HG03045 (cell line): Measurements from ENCODE around the gene DLG3.
"Not testable (repeated sequence)": the region's sequence is repeated elsewhere in the genome, so short reads cannot be mapped to it uniquely, and the experiment has no call there.

Source experiments
- ATAC-seq: cut with Tn5 transposase; IDR thresholded peaks from one replicate; pipeline ENCODE4 v1.9.1; 2021; ENCODE audit warnings: mild to moderate bottlenecking, moderate library complexity; ENCODE audit not compliant: unreplicated experiment

DLG3 gene

DNA sequence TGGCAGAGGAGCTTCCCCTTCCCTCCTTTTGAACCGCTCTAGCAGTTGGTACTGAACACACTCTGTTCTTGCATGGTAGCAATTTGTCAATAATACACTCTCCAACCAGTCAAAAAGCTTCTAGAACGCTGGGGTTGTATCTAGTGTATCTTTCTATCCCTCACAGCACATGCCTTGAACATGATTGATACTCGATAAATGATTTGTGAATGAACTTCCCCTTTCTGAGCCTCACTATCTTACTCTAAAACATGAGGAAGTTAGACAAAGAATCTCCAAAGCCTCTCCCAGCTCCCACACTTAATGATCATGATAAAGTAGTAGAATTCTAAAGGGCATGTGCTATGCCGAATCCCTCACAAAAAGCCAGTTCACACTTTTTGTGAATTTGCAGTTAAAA, 64.4 kb downstream of the DLG3 start:
- no peak for ATAC-seq

GRCh38 chrX:70515270-70515669, 70.6 kb downstream of the DLG3 start:
- not testable (repeated sequence) for ATAC-seq

DNA sequence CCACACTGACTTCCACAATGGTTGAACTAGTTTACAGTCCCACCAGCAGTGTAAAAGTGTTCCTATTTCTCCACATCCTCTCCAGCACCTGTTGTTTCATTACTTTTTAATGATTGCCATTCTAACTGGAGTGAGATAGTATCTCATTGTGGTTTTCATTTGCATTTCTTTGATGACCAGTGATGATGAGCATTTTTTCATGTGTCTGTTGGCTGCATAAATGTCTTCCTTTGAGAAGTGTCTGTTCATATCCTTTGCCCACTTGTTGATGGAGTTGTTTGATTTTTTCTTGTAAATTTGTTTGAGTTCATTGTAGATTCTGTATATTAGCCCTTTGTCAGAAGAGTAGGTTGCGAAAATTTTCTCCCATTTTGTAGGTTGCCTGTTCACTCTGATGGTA, 71.1 kb downstream of the DLG3 start:
- not testable (repeated sequence) for ATAC-seq

DNA sequence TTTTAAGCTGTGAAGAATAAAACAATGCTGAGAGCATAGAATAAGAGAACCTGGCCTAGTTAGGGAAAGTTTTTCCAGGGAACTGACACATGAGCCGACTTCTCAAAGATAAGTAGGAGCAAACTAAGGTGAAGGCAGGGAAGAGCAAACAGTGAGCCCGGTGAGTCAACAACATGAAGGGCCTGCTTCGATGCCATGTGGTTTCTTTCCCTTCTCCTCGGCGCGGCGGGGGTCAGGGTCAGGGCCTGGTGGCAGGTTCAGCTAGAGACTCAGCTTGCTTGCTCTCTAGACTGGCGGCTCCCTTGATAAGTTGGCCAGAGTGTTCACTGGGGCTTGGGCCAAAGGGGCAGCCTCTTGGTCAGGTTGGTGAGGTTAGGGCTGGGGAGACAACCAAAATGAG, 81.1 kb downstream of the DLG3 start:
- no peak for ATAC-seq

- no peak for ATAC-seq
Measured at GRCh38 chrX:70527053-70527452, 82.4 kb downstream of the DLG3 start.

- ATAC-seq, result no peak
Measured at GRCh38 chrX:70527610-70528345, 83.1 kb downstream of the DLG3 start.

- ATAC-seq, result no peak
Measured at GRCh38 chrX:70535198-70535597, 90.6 kb downstream of the DLG3 start.

- ATAC-seq, result no peak
Measured at GRCh38 chrX:70549429-70549828, 104.8 kb downstream of the DLG3 start.

GRCh38 chrX:70552130-70552704, 107.6 kb downstream of the DLG3 start:
- ATAC-seq, result no peak

DNA sequence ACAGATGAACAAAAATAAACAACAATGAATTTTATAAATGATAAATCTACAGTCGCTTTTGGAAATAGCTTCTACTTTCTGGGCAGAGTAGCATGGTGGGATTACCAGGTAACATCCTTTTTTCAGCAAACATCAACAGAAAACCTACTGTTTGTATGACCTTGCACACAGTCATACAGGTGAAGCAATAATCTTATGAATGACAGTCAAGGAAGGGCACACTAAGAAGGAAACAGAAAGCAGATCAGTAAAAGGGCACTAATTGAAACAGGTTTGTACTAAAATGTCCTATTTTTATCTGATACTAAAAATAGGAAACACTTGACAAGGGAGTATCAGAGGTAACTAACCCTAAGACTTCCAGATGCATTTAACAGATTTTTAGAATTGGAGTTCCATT, 108.9 kb downstream of the DLG3 start:
- no peak for ATAC-seq

GRCh38 chrX:70554081-70554480, 109.4 kb downstream of the DLG3 start:
- no peak for ATAC-seq

DNA sequence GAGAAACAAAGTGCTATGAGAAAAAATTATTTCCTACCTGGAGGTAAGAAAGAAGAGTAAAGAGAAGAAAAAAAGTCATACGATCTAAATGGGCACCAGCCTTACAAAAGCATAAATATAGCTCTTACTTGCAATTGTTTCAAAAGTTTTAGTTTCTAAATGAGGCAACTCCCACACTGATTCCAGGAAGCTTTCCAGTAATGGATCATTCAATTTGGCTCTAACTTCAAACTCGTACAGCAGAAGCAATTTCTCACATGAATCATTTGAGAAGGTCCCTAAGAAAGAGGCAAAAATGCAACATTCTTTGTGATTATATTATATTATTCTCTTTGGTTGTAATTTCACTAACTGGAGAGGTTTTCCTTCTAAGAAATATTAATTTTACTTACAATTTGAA, 109.9 kb downstream of the DLG3 start:
- no peak for ATAC-seq

DNA sequence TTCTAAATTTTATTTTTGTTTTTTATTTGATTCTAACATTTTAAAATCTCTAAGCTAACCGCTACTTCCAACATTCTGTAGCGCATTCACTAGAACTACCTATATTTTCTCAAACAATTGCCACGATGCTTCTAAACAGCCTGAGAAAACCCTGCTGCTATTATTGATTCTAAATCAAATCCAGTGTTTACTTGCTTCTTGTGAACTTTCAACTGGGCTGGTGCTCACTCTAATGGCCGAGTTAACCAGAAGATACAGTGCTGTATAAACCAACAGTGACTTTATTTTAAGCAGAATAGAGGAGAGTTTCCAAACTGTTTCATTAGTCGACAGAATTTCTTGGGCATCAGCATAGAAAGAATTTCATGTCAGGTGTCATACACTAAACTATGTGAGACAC, 110.3 kb downstream of the DLG3 start:
- no peak for ATAC-seq
